Measurements from ENCODE around the gene FAM170B. TPM values are rescaled to one million over a fixed set of nuclear protein-coding genes. Genes with fewer than 3 reads are reported as not detected.

FAM170B gene
- total RNA-seq, 1 experiment from 2014 or later, result not detected

DNA sequence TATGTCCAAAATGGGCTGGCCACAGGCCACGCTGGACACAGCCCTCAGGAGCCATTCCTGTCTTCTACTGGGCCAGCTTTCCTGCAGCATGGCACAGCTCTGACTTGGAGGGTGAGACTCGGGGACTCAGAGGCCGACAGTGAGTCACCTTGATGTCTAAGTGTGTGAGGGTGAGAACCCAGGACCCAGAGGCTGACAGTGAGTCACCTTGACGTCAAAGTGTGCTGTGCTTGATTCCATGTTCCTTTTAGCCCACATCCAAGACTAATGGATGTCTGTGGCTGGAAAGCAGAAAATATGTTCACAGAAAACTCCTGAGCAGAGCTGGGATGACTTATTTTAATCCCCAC, 6.0 kb upstream of the FAM170B start:
- no peaks in the 10 kb centered on the region for H3K36me3 ChIP-seq (ENCODE audit: insufficient read depth, low read length)
- no peaks in the 10 kb centered on the region; the same call in 1 of the 2 replicates for H3K27me3 ChIP-seq (ENCODE audit: low read length)
- H4K20me1 ChIP-seq (ENCODE audit: insufficient read depth, low read depth, low read length), result no peaks in the 10 kb centered on the region
- no peak overlapping the region for H3K4me3 ChIP-seq (ENCODE audit: low read length)
- H3K9me2 ChIP-seq (replicated peaks; ENCODE audit: insufficient read depth, low read length), result no peaks in the 10 kb centered on the region
- no peak overlapping the region for H3K4me2 ChIP-seq (ENCODE audit: low read depth, low read length, poor library complexity, severe bottlenecking)
- H2AFZ ChIP-seq (ENCODE audit: low read length), result no peak overlapping the region
- H3K4me1 ChIP-seq (ENCODE audit: low read length), result no peaks in the 10 kb centered on the region
- H3K9me3 ChIP-seq (ENCODE audit: low read length), result no peaks in the 10 kb centered on the region
- no peak for DNase-seq
- no peaks in the 10 kb centered on the region for H3K79me2 ChIP-seq (ENCODE audit: low read length)
- H3K27ac ChIP-seq (ENCODE audit: low read length), result no peak overlapping the region
- no peak overlapping the region for H3K9ac ChIP-seq (ENCODE audit: low read length)

- H3K9ac ChIP-seq (ENCODE audit: low read length), result no peak overlapping the region
- H3K4me3 ChIP-seq (ENCODE audit: low read length), result no peak overlapping the region
- no peak overlapping the region for H2AFZ ChIP-seq (ENCODE audit: low read length)
- no peak for DNase-seq
- H3K36me3 ChIP-seq (ENCODE audit: insufficient read depth, low read length), result no peaks in the 10 kb centered on the region
- H3K9me3 ChIP-seq (ENCODE audit: low read length), result no peaks in the 10 kb centered on the region
- H3K4me1 ChIP-seq (ENCODE audit: low read length), result no peaks in the 10 kb centered on the region
- H3K27ac ChIP-seq (ENCODE audit: low read length), result no peak overlapping the region
- no peak overlapping the region for H3K4me2 ChIP-seq (ENCODE audit: low read depth, low read length, poor library complexity, severe bottlenecking)
- H4K20me1 ChIP-seq (ENCODE audit: insufficient read depth, low read depth, low read length), result no peaks in the 10 kb centered on the region
- H3K79me2 ChIP-seq (ENCODE audit: low read length), result no peaks in the 10 kb centered on the region
- no peaks in the 10 kb centered on the region; the same call in 1 of the 2 replicates for H3K27me3 ChIP-seq (ENCODE audit: low read length)
- H3K9me2 ChIP-seq (replicated peaks; ENCODE audit: insufficient read depth, low read length), result no peaks in the 10 kb centered on the region
Measured at GRCh38 chr10:49139028-49139845, 5.4 kb upstream of the FAM170B start.

DNA sequence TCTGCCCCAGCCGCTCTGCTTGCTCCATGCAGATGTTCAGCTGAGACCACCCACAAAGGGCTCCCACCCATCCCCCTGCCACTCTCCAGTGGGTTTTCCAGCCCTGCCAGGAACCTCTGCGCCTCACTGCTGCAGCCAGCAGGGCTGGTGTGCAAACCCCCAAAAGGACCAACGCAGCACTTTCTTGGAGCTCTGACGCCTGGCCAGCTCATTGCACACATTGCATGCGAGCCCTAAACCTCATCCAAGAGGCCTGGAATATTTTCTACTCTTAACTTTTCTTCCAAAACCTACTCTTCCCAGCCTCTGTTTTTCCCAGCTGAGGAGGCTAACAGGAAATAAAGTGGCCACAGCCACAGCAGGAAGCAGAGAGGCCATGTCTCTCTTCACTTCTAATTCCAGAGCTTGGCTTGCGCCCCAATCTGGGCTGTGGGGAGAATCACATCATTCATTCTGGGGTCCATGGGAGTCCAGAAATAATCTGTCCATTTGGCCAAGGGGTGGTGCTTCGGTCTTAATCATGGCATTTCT, 4.6 kb upstream of the FAM170B start:
- H3K27me3 ChIP-seq (ENCODE audit: low read length), result no peaks in the 10 kb centered on the region; the same call in 1 of the 2 replicates
- no peaks in the 10 kb centered on the region for H4K20me1 ChIP-seq (ENCODE audit: insufficient read depth, low read depth, low read length)
- no peaks in the 10 kb centered on the region for H3K79me2 ChIP-seq (ENCODE audit: low read length)
- H3K4me1 ChIP-seq (ENCODE audit: low read length), result no peaks in the 10 kb centered on the region
- H3K36me3 ChIP-seq (ENCODE audit: insufficient read depth, low read length), result no peaks in the 10 kb centered on the region
- H3K4me3 ChIP-seq (ENCODE audit: low read length), result no peak overlapping the region
- H3K9me2 ChIP-seq (replicated peaks; ENCODE audit: insufficient read depth, low read length), result no peaks in the 10 kb centered on the region
- no peak overlapping the region for H3K9ac ChIP-seq (ENCODE audit: low read length)
- H3K4me2 ChIP-seq (ENCODE audit: low read depth, low read length, poor library complexity, severe bottlenecking), result no peak overlapping the region
- H3K9me3 ChIP-seq (ENCODE audit: low read length), result no peaks in the 10 kb centered on the region
- H2AFZ ChIP-seq (ENCODE audit: low read length), result no peak overlapping the region
- DNase-seq, result no peak
- H3K27ac ChIP-seq (ENCODE audit: low read length), result no peak overlapping the region

DNA sequence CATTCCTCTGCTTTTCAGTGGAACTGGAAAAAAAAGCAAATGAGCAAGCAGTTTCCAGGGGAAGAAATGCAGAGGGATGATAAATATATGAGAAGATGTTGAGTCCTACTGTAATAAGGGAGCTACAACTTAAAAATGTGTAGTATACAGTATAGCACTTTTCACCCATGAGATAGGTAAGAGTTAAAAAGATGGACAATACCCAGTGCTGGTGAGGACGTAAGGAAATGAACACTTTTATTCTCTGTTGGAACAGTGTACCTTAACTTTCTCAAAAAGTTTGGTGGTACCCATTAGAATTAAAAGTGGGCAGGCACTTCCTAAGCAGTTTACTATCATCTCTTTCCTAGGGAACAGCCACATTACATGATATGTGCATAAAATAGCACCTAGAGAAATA, 2.7 kb upstream of the FAM170B start:
- no peak for DNase-seq
- Histone ChIP-seq H3K9me3 (ENCODE audit: low read length) (no peaks in the 10 kb centered on the region), H3K27me3 (ENCODE audit: low read length) (no peaks in the 10 kb centered on the region; the same call in 1 of the 2 replicates), H3K36me3 (ENCODE audit: insufficient read depth, low read length) (no peaks in the 10 kb centered on the region), H3K4me1 (ENCODE audit: low read length) (no peaks in the 10 kb centered on the region), H4K20me1 (ENCODE audit: insufficient read depth, low read depth, low read length) (no peaks in the 10 kb centered on the region), H3K9me2 (replicated peaks; ENCODE audit: insufficient read depth, low read length) (no peaks in the 10 kb centered on the region), H3K27ac (ENCODE audit: low read length) (no peak overlapping the region), H3K9ac (ENCODE audit: low read length) (no peak overlapping the region), H3K79me2 (ENCODE audit: low read length) (no peaks in the 10 kb centered on the region), H3K4me3 (ENCODE audit: low read length) (no peak overlapping the region), H3K4me2 (ENCODE audit: low read depth, low read length, poor library complexity, severe bottlenecking) (no peak overlapping the region), H2AFZ (ENCODE audit: low read length) (no peak overlapping the region)

DNA sequence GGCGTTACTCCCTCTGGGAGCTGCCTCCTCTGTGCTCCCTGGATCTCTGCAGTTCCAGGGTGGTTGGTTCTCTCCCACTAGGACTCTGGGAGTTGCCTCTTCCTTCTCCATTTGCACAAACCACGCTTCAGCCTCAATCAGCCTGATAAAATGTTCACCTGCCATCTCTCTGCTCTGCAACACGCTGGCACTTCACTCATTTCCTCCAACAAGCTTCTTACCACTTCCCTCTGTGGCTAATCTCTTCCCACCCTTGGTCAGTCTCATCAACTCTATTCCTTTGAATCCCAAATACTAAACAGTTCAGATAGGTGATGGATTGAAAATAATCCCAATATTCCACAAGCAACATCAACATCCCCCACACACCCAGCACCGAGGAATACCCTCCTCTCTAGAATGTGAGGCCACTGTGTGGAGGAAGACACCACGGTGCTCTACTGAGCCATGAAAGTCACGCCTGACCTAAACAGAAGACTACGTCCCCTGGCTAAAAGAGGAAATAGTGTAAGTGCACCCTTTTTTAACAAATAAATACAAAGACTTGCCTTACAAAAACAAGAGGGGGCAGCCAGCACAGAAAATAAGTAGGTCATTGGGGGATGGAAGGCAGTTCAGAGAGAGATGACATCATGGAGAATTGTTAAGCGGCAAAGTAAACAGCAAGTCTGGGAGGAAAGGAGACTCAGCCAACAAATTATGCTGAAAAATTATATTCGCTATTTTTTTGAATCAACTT, 1.9 kb upstream of the FAM170B start:
- H3K9ac ChIP-seq (ENCODE audit: low read length), result no peak overlapping the region
- no peaks in the 10 kb centered on the region for H3K9me2 ChIP-seq (replicated peaks; ENCODE audit: insufficient read depth, low read length)
- no peak overlapping the region for H2AFZ ChIP-seq (ENCODE audit: low read length)
- H3K4me3 ChIP-seq (ENCODE audit: low read length), result no peak overlapping the region
- H3K79me2 ChIP-seq (ENCODE audit: low read length), result no peaks in the 10 kb centered on the region
- no peaks in the 10 kb centered on the region for H3K4me1 ChIP-seq (ENCODE audit: low read length)
- no peak overlapping the region for H3K27ac ChIP-seq (ENCODE audit: low read length)
- no peak overlapping the region for H3K4me2 ChIP-seq (ENCODE audit: low read depth, low read length, poor library complexity, severe bottlenecking)
- H3K9me3 ChIP-seq (ENCODE audit: low read length), result no peaks in the 10 kb centered on the region
- DNase-seq, result no peak
- H4K20me1 ChIP-seq (ENCODE audit: insufficient read depth, low read depth, low read length), result no peaks in the 10 kb centered on the region
- no peaks in the 10 kb centered on the region; the same call in 1 of the 2 replicates for H3K27me3 ChIP-seq (ENCODE audit: low read length)
- no peaks in the 10 kb centered on the region for H3K36me3 ChIP-seq (ENCODE audit: insufficient read depth, low read length)

- H3K4me3 ChIP-seq (ENCODE audit: low read length), result no peak overlapping the region
- H3K4me1 ChIP-seq (ENCODE audit: low read length), result no peaks in the 10 kb centered on the region
- H3K27ac ChIP-seq (ENCODE audit: low read length), result no peak overlapping the region
- DNase-seq, result no peak
- no peaks in the 10 kb centered on the region for H3K9me2 ChIP-seq (replicated peaks; ENCODE audit: insufficient read depth, low read length)
- H3K9me3 ChIP-seq (ENCODE audit: low read length), result no peaks in the 10 kb centered on the region
- no peak overlapping the region for H3K9ac ChIP-seq (ENCODE audit: low read length)
- H3K4me2 ChIP-seq (ENCODE audit: low read depth, low read length, poor library complexity, severe bottlenecking), result no peak overlapping the region
- no peak overlapping the region for H2AFZ ChIP-seq (ENCODE audit: low read length)
- no peaks in the 10 kb centered on the region for H3K36me3 ChIP-seq (ENCODE audit: insufficient read depth, low read length)
- no peaks in the 10 kb centered on the region; the same call in 1 of the 2 replicates for H3K27me3 ChIP-seq (ENCODE audit: low read length)
- no peaks in the 10 kb centered on the region for H4K20me1 ChIP-seq (ENCODE audit: insufficient read depth, low read depth, low read length)
- no peaks in the 10 kb centered on the region for H3K79me2 ChIP-seq (ENCODE audit: low read length)
Measured at GRCh38 chr10:49134327-49134726, 506 bp upstream of the FAM170B start.

DNA sequence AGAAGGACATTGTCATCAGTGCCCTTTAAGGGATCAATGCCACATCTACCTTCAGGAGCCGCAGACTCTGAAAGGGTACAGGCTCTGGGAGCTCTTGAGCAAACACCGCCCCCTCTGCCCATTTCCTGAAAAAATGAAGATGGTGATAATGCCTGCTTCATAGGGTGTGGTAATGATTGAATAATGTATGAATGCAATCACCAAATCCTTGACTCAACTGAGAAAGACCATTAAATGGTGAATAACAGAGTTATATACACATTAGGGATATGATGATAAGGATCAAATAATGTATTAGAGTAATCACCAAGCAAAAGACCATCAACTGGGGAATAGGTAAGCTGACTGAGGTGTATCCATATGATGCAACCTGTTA, 1.5 kb downstream of the FAM170B start:
- no peak for DNase-seq
- Histone ChIP-seq H4K20me1 (ENCODE audit: insufficient read depth, low read depth, low read length) (no peaks in the 10 kb centered on the region), H3K36me3 (ENCODE audit: insufficient read depth, low read length) (no peaks in the 10 kb centered on the region), H3K27ac (ENCODE audit: low read length) (no peak overlapping the region), H2AFZ (ENCODE audit: low read length) (no peak overlapping the region), H3K4me2 (ENCODE audit: low read depth, low read length, poor library complexity, severe bottlenecking) (no peak overlapping the region), H3K9ac (ENCODE audit: low read length) (no peak overlapping the region), H3K9me2 (replicated peaks; ENCODE audit: insufficient read depth, low read length) (no peaks in the 10 kb centered on the region), H3K27me3 (ENCODE audit: low read length) (no peaks in the 10 kb centered on the region; the same call in 1 of the 2 replicates), H3K4me3 (ENCODE audit: low read length) (no peak overlapping the region), H3K79me2 (ENCODE audit: low read length) (no peaks in the 10 kb centered on the region), H3K4me1 (ENCODE audit: low read length) (no peaks in the 10 kb centered on the region), H3K9me3 (ENCODE audit: low read length) (no peaks in the 10 kb centered on the region)
